GM19397 (cell line): ENCODE measurements around the gene CCNDBP1.
"Not testable (repeated sequence)": the region's sequence is repeated elsewhere in the genome, so short reads cannot be mapped to it uniquely, and the experiment has no call there.

Experiments
- ATAC-seq: cut with Tn5 transposase; IDR thresholded peaks from one replicate; pipeline ENCODE4 v1.9.1; 2021; ENCODE audit warnings: mild to moderate bottlenecking, moderate library complexity; ENCODE audit not compliant: unreplicated experiment

The CCNDBP1 gene

GRCh38 chr15:43214169-43214568 lies 29.0 kb downstream of the CCNDBP1 start:
- no peak for ATAC-seq

DNA sequence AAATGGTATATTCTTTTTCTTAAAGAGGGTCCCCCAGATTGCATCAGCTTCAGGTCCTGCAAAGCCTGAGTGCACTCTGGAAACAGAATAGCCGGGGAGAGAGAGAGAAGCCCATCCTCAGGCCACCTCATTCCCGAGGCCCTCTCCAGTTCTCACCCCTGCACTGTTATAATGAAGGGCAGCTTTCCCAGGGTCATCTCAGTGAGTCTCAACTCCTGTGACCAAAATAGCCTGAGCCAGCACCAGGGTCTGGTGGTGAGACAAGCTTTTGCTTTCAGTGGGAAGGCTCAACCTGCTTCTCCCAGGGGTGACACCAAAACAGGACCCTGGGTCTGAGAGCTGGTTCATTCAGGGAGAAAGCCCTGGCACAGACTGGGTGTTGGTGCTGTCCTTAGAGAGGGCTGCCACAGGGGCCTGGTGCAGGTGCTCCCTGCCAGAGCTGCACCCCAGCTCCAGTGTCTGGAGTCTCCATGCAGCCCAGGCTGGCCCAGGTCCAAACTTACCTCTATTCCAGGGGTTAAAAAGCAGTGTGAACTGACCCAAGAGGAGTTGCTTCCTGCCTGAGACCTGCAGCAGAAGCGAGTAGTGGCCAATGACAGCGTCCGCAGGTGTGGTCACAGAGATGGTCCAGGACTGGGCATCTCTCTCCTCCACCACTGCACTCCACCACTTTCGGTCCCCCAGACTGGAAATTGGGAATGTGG lies 29.5 kb downstream of the CCNDBP1 start:
- ATAC-seq, result no peak

DNA sequence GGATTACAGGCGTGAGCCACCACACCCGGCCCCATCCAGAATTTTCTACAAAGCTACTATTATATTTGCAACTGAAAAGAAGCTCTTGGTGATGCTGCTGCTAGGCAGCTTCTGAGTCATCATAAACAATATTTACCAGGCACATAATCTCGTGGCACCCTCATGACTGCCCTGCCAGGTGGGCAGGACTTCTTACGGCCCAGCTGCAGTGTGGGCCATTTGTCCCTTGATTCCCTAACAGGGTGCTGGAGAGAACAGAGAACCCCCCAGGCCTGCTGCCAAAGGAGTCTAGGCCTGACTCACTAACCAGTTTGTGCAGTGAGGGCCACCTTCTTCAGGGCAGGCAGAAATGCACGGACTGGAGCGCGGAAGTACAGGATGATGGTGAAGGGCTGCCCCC lies 30.8 kb downstream of the CCNDBP1 start:
- no peak for ATAC-seq

- no peak for ATAC-seq
Measured at GRCh38 chr15:43218908-43219706, 33.9 kb downstream of the CCNDBP1 start.

DNA sequence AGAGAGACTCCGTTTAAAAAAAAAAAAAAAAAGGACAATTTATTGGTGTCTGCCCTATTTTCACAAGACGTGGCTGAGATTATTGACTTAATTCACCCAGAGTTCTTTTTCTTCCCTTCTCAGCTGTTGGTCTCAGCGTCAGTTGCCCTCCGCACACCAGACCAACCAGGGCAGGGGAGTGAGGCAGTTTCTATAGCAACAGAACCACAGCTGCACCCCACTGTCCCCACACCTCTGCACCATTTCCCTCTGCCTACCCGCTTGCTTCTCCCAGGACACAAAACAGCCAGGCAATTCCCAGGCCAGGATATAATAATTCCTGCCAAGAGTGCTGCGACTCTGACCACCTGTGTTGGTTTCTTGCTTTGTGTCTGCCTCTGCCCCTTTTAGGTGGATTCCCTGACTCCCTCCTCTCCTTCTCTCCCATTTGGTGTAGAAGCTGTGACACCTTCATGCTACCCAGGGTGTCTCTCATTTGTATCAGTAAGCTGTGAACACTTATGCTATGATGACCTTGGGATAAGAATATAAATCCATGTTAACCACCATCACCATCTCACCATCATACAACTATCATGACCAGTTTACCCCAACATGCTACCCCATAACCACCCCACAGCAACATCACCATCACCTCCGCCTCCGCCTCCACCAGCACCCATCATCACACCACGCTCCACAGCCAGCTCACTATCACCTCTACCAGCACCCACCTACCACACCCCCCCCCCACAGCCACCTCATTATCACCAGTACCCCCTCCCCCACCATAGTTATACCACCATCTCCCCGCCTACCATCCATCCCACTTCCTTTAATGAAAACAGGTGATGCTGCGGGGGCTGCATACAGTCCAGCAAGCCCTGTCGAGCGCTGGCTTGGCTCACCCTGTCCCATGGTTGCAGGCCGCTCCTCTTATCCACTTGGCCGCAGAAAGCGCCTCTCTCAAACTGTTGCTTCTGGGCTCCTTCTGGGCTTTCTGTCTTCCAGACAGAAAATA lies 35.0 kb downstream of the CCNDBP1 start:
- no peak for ATAC-seq

GRCh38 chr15:43220991-43221403 lies 35.8 kb downstream of the CCNDBP1 start, which contains the start of gene EPB42:
EPB42 (minus strand) TSS chr15:43221018; CDS start chr15:43220825, 193 bp downstream.
- no peak for ATAC-seq

DNA sequence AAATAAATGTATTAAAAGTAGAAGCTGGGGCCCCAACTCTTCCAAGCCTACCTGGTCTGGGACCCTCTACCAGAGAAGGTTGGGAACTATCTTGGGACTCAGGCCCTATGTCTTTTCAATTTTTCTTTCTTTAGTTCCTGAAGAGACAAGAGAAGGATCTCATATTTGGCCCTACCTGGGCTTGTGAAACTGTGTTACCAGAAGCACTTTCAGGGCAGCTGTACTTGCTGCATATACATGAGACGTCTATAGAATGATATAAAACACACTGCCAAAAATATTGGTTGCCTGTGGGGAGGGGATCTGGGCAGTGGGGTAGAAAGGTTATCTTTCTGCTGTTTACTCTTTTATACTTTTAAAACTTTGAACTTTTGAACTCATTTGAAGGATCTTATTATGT lies 36.2 kb downstream of the CCNDBP1 start:
- no peak for ATAC-seq

DNA sequence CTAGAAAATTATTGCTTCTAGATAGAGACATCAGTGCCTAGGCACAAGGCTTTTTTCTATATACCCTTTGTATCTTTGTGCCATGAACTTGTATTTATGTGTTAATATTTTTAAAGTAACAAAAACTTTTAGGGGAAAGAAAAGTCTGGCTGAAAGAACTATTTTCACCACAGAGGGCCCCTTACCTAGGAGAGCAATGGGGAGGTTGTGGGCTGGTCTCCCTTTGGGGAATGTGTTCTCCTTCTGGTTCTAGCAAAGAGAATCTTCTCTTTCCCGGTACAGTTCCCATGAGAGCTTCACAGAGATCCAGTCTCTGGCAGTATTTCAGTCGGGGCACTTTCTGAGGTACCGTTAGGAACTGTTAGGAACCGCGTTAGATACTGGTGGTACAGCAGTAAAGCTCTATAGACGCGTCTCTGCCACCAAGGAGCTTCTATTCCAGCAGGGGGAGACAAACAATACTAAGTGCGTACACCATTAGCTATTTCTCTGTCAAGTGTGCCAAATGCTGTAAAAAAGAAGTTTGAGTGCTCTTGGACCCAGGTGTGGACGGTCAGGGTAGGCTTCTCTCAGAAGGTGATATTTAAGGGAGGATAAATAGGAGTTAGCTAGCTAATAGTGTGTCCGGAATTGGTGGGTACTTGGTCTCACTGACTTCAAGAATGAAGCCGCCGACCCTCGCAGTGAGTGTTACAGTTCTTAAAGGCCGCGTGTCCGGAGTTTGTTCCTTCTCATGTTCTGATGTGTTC lies 40.2 kb downstream of the CCNDBP1 start:
- ATAC-seq, result no peak

- ATAC-seq, result not testable (repeated sequence)
Measured at GRCh38 chr15:43225950-43226255, 40.7 kb downstream of the CCNDBP1 start.

GRCh38 chr15:43226436-43227305 lies 41.5 kb downstream of the CCNDBP1 start:
- ATAC-seq, result no peak

DNA sequence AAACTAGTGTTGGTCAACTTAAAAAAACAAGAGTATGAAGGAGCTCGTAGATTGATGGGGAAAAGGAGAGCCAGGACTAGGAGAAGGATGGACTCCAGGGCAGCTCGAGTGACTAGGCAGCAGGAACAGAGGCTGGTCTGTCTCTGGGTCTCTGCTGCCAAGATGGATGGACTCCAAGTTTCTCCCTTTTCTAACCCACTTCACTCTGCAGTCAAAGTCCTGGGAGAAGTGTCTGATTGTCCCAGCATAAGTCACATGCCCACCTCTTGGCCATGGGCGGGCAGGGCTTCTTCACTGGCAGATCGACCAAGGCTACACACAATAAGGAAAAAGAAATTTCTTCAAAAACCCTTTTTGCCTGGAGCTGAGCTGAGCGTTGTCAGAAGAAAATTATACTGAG lies 44.8 kb downstream of the CCNDBP1 start:
- ATAC-seq, result no peak

- ATAC-seq, result no peak
Measured at GRCh38 chr15:43230640-43231115, 45.5 kb downstream of the CCNDBP1 start.

GRCh38 chr15:43232289-43232874 lies 47.2 kb downstream of the CCNDBP1 start:
- ATAC-seq, result no peak

GRCh38 chr15:43235536-43235935 lies 50.3 kb downstream of the CCNDBP1 start:
- no peak for ATAC-seq

DNA sequence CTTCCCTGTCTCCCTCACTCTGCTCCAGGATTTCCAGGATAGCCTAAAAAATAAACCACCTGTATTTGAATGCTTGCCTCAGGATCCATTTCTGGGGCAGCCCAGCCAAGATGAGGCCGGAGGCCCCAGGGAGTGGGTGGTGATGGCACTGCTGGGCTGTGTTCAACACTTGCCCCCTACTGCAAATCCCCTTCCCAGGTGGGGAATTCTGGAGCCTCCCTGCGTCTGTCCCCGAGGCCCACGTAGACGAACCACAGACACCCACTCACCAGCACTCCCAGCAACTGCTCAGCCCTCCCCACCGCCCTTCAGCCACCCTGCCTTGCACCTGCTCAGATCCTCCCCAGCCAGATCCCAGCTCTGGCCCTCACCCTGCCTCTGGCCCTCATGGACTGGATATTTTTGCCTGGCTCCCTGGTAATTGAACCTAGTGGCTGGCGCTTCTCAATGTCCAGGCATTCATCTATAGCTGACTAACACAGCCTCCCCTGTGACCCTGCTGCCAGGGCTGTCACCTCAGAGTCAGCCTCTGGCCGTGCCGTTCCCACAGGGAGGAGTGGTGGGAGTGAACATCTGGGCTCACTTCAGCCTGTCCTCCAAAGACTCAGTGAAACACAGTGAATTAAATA lies 52.8 kb downstream of the CCNDBP1 start:
- ATAC-seq, result no peak

GRCh38 chr15:43238671-43239131 lies 53.5 kb downstream of the CCNDBP1 start:
- ATAC-seq, result no peak

DNA sequence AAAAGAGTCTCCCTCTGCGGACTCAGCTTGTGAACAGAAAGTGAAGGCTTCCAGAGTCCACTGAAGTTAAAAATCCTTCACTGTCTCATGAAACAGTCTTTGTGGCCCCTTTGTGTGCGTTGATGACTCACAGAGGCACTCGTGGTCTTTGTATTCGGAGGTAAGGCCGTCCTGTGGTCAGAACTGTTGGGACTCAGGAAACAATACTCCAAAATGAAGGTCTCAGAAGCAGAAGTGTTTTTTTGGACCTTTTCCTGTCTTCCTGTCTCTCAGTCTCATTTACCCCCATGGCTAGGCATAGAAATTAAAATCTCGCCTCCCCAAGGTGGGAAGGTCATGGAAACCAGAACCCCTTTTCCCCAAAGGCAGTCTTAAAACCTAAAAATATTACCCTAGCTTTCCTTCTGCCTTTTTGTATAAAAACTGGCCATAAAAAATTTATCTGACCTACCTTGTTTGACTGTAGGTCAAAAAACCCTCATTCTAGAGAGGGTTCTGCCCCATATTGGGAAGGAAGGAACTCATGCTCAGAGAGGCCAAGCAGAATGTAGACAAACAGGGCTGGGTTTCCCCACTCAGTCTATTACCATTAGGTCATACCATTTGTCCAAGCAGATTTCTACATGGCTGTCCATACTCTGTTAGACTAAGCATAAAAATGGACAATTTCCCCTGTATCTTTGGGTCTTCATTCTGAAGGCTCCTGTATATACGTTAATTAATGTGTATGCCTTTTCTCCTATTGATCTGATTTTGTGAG lies 54.7 kb downstream of the CCNDBP1 start:
- ATAC-seq, result no peak

GRCh38 chr15:43241100-43241499 lies 55.9 kb downstream of the CCNDBP1 start:
- no peak for ATAC-seq
